GOT3 (cell line): ENCODE measurements around the gene SYNGAP1.

Experiments
- DNase-seq: peaks from one replicate; lab custom pipeline; 2025; ENCODE audit warnings: mixed read lengths; lab: John Stamatoyannopoulos, UW

SYNGAP1 gene

DNA sequence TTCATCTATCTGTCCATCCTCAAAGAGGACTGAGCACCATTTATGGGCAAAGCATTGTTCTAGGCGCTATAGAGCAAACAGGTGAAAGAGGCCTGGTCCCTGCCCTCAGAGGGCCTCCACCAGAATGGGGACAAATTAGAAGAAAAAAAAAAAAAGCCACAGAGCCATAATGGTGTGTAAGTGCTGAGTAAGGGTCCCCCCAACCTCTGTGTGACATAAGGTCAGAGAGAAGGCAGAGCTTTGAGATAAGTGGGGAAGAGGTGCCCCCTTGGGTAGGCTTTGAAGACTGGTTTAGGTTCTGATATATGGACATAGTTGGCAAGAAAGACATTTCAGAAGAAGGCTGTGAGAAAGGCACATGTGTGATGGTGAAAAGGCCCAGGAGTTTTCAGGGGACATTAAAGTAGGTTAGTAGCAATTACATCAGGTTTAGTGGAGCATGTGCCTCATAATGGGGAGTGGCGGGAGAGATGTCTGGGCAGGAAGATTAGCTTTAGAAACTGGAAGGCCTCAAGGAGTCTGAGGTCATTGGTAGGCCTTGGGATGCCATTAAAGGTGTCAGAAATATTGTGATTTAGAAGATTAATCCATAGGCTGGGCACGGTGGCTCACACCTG lies 19.2 kb downstream of the SYNGAP1 start:
- DNase-seq: no peak

DNA sequence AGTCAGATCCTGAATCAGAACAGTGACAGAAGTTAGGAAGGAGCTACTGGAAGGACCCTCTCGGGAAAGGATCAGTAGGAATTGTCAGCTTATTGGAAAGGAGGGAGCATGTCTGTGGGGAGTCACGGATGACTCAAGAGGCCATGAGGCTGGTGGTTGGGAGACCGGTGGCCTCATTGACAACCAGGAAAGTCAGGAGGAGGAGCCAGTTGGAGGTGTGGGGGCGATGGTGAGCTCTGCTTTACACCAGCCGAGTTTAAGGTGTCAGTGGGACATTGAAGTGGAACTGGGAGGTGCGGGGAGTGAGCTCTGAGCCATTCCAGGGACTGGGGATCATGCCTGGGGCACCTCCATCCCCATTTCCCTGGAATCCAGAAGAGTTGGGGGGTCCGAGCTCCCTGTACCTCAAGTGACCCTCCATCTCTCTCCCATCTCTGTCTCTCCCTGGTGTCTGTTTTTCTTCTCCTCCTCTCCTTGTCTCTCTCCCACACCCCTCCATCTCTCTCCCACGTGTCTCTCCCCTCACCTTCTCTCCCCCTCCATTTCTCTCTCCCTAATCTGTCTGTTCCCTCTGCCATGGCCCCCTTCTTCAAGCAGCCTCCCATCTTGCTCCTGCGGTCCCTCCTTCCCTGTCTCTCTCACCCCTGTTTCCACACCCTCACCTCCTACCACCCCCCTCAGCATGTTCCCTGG lies 20.2 kb downstream of the SYNGAP1 start:
- DNase-seq: no peak

- no peak for DNase-seq
Observed at GRCh38 chr6:33440649-33441309, 20.9 kb downstream of the SYNGAP1 start.

GRCh38 chr6:33441457-33441856 lies 21.6 kb downstream of the SYNGAP1 start:
- DNase-seq: no peak

GRCh38 chr6:33442283-33442682 lies 22.4 kb downstream of the SYNGAP1 start:
- no peak for DNase-seq

GRCh38 chr6:33443025-33443424 lies 23.2 kb downstream of the SYNGAP1 start:
- no peak for DNase-seq

DNA sequence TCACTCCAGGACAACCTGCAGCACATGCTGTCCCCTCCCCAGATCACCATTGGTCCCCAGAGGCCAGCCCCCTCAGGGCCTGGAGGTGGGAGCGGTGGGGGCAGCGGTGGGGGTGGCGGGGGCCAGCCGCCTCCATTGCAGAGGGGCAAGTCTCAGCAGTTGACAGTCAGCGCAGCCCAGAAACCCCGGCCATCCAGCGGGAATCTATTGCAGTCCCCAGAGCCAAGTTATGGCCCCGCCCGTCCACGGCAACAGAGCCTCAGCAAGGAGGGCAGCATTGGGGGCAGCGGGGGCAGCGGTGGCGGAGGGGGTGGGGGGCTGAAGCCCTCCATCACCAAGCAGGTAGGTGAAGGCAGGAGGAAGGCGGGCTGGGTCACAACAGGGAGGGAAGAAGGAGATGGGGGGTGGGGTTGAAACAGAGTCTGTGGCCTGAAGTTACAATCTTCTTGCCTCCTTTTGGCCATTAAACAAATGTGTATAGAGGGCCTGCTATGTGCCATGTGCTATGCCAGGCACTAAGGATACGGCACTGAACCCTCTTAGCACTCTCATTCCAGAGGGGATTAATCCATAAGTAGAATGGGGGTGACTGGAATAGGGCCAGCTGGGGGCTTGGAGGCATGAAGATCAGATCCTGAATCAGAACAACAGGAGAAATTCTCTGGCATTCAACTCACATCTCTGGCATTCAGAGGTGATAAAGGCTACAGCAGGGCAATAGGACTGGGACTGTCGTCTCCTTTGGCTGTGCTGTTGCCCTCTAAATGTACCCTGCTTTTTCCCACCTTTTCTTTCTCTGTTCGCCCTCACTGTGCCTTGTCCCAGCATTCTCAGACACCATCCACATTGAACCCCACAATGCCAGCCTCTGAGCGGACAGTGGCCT lies 24.0 kb downstream of the SYNGAP1 start:
- DNase-seq: no peak

- no peak for DNase-seq
Observed at GRCh38 chr6:33445119-33445603, 25.3 kb downstream of the SYNGAP1 start.

DNA sequence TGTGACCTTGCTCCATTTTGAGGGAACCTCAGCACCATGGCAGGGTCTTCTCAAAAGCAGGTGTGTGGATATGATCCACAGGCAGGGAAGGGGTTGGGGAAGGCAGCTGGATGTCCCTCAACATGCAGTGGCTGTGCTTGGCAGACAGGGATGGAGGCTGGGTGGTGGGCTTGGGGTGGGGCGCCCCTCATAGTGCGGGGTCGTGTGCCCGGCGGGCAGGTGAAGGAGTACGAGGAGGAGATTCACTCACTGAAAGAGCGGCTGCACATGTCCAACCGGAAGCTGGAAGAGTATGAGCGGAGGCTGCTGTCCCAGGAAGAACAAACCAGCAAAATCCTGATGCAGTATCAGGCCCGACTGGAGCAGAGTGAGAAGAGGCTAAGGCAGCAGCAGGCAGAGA lies 26.5 kb downstream of the SYNGAP1 start:
- DNase-seq: no peak

GRCh38 chr6:33450434-33450833 lies 30.6 kb downstream of the SYNGAP1 start:
- DNase-seq: no peak

DNA sequence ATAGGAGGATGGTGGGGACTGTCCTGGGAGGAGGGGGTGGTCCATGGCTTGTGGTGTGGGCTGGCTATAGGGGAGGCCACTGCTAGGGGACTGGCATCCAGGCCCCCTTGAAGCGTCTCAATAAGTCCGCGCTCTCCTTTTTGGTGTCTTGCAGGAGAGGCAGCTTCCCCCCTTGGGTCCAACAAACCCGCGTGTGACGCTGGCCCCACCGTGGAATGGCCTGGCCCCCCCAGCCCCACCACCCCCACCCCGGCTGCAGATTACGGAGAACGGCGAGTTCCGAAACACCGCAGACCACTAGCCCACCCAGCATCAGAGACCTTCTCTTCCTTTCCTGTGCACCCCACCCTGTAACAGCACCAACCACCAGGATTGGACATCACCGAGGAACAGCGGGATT lies 31.7 kb downstream of the SYNGAP1 start:
- no peak for DNase-seq

- no peak for DNase-seq
Observed at GRCh38 chr6:33452496-33452895, 32.6 kb downstream of the SYNGAP1 start.

DNA sequence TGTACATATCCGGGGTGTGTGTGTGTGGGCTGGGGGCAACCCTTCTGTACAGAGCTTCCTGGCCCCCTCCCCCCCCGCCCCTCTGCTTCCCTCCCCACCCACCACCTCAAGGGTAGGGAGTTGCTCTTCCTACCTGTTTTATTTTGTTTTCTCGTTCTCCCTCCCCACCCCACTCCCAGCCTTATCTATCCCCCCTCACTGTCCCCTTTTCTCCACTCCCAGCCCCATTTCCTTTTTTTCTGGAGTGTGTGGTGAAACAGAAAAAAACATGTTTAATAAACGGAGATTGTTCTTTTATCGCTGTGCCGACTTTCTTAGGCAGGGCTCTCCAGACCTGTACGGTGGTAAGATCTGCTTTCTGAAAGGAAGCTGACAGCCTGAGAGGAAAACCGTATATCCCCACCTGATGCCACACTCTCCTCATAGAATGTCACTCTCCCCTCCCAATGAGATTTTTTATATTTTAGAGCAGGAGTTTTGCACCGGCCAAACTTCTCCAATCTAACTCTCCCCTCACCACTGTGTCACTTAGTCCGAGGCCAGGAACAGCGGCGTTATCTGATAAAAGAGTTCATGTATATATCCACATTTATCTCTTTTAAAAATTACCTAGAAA lies 33.6 kb downstream of the SYNGAP1 start:
- DNase-seq: no peak

GRCh38 chr6:33454009-33454946 lies 34.4 kb downstream of the SYNGAP1 start, which contains the start of gene ZBTB9:
Gene ZBTB9 (plus strand): TSS chr6:33454576. CDS start chr6:33455101, 525 bp downstream.
- DNase-seq: peak; percentile 88

GRCh38 chr6:33455051-33455450 lies 35.2 kb downstream of the SYNGAP1 start:
- DNase-seq: no peak

- DNase-seq: no peak
Observed at GRCh38 chr6:33456156-33456555, 36.3 kb downstream of the SYNGAP1 start.

DNA sequence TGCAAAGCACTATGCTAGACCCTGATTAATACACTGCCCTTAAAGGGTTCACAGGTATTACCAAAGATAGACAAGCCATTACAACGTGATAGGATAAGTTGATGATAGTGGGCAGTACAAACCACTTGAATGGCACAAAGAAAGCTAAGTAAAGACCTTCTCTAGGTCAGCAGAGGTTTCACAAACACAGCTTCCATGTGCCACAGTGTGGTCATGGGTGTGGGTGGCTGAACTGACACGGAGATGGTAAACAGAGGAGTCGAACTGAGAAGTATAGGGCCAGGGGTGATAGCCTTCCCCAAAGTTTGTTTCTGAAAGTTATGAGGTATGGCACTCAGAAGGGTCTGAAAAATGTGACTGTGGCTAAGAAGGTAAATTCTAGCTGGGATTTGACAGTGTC lies 38.8 kb downstream of the SYNGAP1 start:
- DNase-seq: no peak

- no peak for DNase-seq
Observed at GRCh38 chr6:33459226-33459625, 39.4 kb downstream of the SYNGAP1 start.

DNA sequence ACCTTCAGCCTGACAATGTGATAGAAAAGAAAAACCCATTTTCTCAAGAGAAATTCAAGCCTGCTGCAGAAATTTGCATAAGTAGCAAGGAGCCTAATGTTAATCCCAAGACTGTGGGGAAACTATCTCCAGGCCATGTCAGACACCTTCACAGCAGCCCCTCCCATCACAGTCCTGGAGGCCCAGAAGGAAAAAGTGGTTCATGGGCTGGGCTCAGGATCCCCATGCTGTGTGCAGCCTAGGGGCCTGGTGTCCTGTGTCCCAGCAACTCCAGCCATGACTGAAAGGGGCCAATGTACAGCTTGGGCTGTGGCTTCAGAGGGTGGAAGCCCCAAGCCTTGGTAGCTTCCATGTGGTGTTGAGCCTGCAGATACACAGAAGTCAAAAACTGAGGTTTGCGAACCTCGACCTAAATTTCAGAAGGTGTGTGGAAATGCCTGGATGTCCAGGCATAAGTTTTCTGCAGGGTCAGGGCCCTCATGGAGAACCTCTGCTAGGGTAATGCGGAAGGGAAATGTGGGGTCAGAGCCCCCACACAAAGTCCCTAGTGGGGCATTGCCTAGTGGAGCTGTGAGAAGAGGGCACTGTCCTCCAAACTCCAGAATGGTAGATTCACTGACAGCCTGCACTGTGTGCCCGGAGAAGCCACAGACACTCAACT lies 46.3 kb downstream of the SYNGAP1 start:
- no peak for DNase-seq

GRCh38 chr6:33467091-33467490 lies 47.2 kb downstream of the SYNGAP1 start:
- no peak for DNase-seq
